Measurements from ENCODE around the gene CPED1.

The CPED1 gene

GRCh38 chr7:121017586-121017985 is 29.1 kb downstream of the CPED1 start:
- TF ChIP-seq, protein P1, sequence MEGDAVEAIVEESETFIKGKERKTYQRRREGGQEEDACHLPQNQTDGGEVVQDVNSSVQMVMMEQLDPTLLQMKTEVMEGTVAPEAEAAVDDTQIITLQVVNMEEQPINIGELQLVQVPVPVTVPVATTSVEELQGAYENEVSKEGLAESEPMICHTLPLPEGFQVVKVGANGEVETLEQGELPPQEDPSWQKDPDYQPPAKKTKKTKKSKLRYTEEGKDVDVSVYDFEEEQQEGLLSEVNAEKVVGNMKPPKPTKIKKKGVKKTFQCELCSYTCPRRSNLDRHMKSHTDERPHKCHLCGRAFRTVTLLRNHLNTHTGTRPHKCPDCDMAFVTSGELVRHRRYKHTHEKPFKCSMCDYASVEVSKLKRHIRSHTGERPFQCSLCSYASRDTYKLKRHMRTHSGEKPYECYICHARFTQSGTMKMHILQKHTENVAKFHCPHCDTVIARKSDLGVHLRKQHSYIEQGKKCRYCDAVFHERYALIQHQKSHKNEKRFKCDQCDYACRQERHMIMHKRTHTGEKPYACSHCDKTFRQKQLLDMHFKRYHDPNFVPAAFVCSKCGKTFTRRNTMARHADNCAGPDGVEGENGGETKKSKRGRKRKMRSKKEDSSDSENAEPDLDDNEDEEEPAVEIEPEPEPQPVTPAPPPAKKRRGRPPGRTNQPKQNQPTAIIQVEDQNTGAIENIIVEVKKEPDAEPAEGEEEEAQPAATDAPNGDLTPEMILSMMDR (IDR thresholded peaks at IDR 0.05) = no peak

- TF ChIP-seq, protein P1 (IDR thresholded peaks at IDR 0.05) = no peak
Observed at GRCh38 chr7:121019018-121019417, 30.5 kb downstream of the CPED1 start.

GRCh38 chr7:121020249-121020988 is 31.9 kb downstream of the CPED1 start:
- TF ChIP-seq, protein P1 (IDR thresholded peaks at IDR 0.05) = no peak

DNA sequence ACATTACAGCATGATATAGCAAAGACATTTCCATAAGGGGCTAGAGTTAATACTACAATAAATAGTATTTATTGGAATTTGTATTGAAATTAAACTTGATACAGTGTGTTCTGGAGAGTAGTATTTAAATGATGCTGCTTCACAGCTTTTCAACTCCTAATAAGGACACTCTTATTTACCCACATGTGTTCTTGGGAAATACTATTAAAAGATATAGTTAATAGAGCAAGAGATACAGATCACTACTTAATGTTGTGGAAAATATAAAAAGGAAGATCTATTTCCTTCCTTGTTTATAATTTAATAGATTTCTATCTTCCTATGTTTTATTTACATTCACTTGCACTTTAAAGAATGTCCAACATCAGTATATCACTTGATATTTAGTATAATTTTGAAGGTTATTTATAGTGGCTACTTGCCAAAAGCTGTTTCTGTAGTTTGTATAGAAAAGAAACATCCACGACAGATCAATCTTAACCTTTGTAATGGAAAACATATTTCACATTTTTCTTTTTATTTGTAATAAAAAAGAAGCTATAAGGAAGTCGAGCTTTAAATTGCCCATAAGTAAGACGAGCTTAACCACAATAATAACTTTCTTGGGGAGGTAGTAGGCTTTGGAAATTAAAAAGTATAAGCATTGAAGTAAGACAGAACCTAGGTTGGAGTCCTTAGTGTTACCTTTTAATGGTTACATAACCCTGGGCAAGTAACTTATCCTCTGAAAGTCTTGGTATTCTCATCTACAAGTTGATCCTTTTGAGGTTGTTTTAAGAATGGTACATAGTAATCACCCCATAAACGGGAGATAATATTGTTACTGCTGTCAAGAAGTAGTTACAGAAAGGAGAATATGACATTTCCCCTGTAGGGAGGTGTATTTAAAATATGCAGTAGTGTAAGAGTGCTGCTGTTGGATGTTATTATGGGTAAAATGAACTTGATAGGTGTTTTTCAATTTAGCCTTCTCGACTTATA is 32.8 kb downstream of the CPED1 start:
- TF ChIP-seq, protein P1 (IDR thresholded peaks at IDR 0.05) = no peak

GRCh38 chr7:121023194-121023593 is 34.7 kb downstream of the CPED1 start:
- TF ChIP-seq, protein P1 (IDR thresholded peaks at IDR 0.05) = no peak

DNA sequence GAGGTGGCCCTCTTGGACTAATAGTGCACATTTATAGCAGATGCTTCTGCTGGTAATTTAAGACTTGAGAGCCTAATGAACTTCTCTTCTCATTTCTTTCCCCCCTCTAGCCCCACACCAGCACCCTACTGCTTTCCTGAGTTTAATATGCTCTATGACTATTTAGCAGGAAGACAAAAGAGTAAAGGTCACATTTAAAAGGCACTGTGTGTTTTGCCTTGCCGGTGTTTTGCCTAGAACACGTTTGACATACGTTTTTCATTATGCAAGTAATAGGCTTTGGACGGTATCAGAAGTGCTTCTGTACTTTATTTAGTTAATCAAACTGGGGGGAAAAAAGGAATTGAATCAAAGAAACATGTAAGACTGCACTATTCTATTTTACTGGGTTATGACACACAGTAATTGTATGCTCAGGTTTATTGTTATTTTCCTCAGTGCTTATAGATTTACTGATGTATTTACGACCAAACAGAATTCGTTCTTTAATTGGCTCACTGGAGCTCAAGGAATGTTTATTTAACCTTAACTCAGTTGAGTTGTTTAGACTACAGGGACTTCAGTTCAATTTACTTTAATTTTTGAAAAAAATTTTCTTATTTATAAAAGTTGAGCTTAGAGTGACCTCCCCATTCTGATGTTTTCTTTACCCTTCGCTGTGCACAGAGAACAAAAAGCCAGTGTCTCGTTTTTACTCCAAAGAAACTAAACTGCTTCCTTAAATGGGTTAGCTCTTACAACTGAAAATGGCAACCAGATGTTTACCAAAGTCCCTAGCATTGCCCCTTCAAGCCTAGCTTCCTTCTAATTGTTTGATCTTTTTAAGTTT is 35.4 kb downstream of the CPED1 start:
- TF ChIP-seq, protein P1 (IDR thresholded peaks at IDR 0.05) = no peak

DNA sequence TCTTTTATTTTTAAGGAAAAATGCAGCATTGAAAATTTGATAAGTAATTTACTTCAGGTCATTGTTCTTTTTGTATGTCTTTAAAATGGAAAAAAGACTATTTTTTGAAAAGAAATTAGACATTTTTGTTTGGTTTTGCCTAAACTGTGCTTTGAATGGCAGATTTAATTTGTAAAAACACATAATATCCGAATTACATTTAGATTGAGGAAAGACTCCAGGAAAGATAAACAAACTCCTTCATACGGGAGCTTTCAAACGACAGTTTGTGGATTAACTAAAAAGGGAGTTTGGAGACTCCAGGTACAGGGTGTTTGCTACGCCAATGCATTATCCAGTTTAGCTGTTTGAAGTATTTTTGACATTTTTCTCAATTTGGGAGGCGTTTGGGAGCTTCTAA is 36.1 kb downstream of the CPED1 start:
- TF ChIP-seq, protein P1 (IDR thresholded peaks at IDR 0.05) = no peak

All from LNCAP (cell line).